ENCODE results near the gene CFAP47. TPM values are rescaled to one million over a fixed set of nuclear protein-coding genes. Genes with fewer than 3 reads are reported as not detected.

CFAP47 gene
- total and polyA plus RNA-seq, 2 of the 8 experiments (the other 6 are each of a cell fraction or from before 2014, with no cell fraction given): 0.04 TPM; not detected in 1

GRCh38 chrX:36407836-36408235 is 488.3 kb downstream of the CFAP47 start:
- Histone ChIP-seq H3K4me2 (ENCODE audit: insufficient read depth in 1 of 2, low read depth in 2 of 2, low read length in 2 of 2) (no peak overlapping the region), H4K91ac (replicated peaks; ENCODE audit: insufficient read length, low read length) (no peak overlapping the region), H2BK5ac (ENCODE audit: low read depth, low read length) (no peak overlapping the region), H4K20me1 (replicated peaks in 1 of 2; ENCODE audit: control insufficient read depth in 1 of 2, insufficient read depth in 2 of 2, low read length in 2 of 2) (no peaks in the 10 kb centered on the region), H3K9ac (replicated peaks in 1 of 4; ENCODE audit: extremely low read depth in 1 of 4, low read depth in 3 of 4, low read length in 3 of 4) (no peak overlapping the region), H4K5ac (ENCODE audit: insufficient read length, low read depth, low read length) (no peak overlapping the region), H3K9me3 (ENCODE audit: insufficient read depth in 2 of 2, low read depth in 1 of 2, low read length in 1 of 2) (no peaks in the 10 kb centered on the region), H3K4me3 (ENCODE audit: extremely low read depth in 1 of 4, insufficient read depth in 2 of 4, low read depth in 3 of 4, low read length in 4 of 4) (no peak overlapping the region), H3K23me2 (ENCODE audit: low read depth, low read length) (no peaks in the 10 kb centered on the region), H2BK15ac (ENCODE audit: low read length) (no peak overlapping the region), H2BK12ac (ENCODE audit: low read depth, low read length) (no peak overlapping the region), H3K14ac (ENCODE audit: insufficient read length) (no peak overlapping the region), H3K56ac (replicated peaks; ENCODE audit: insufficient read length, low read depth, low read length) (no peak overlapping the region), H3K79me1 (ENCODE audit: low read depth, low read length) (no peaks in the 10 kb centered on the region), H3K36me3 (ENCODE audit: control insufficient read depth in 2 of 4, insufficient read depth in 4 of 4, low read length in 3 of 4) (no peaks in the 10 kb centered on the region), H3K79me2 (ENCODE audit: control insufficient read depth in 1 of 2, insufficient read depth in 2 of 2, low read length in 2 of 2) (no peaks in the 10 kb centered on the region), H3K27me3 (replicated peaks in 1 of 4; ENCODE audit: control insufficient read depth in 3 of 4, extremely low read depth in 1 of 4, insufficient read depth in 3 of 4, low read length in 3 of 4) (no peaks in the 10 kb centered on the region), H2BK20ac (ENCODE audit: low read length) (no peak overlapping the region), H3K4me1 (replicated peaks in 1 of 4; ENCODE audit: control insufficient read depth in 3 of 4, insufficient read depth in 4 of 4, low read length in 3 of 4) (no peaks in the 10 kb centered on the region), H3K23ac (ENCODE audit: insufficient read length) (no peak overlapping the region), H3K4ac (replicated peaks; ENCODE audit: insufficient read length, low read depth, low read length) (no peak overlapping the region), H3K27ac (ENCODE audit: low read depth, low read length) (no peak overlapping the region), H3K18ac (ENCODE audit: extremely low read depth, low read length) (no peak overlapping the region), H2AFZ (ENCODE audit: low read length) (no peak overlapping the region), H4K8ac (ENCODE audit: extremely low read depth, insufficient read depth, low read length) (no peak overlapping the region), H2BK120ac (replicated peaks; ENCODE audit: low read depth, low read length) (no peak overlapping the region), H2AK5ac (ENCODE audit: low read depth, low read length) (no peak overlapping the region)
- DNase-seq (ENCODE audit: low read depth in 1 of 2, low spot score in 2 of 2) (no peak), FAIRE-seq (no peak)
- CTCF ChIA-PET (ENCODE audit: partially characterized antibody): no interaction called here
- POLR2A ChIA-PET (ENCODE audit: partially characterized antibody): no interaction called here
- WGBS, 2 experiments (ENCODE audit: extremely low coverage in 1 of 2, insufficient coverage in 1 of 2, insufficient read length in 1 of 2, insufficient replicate concordance in 2 of 2, low coverage in 1 of 2, low lambda C conversion rate in 2 of 2, missing lambda C conversion rate in 1 of 2): 94% methylated on average over 8 of the region's 8 CpGs; no CpG with 5 or more reads in 1 of the 2 experiments
- no peak for TF ChIP-seq CHD1 (IDR thresholded peaks at IDR 0.05; ENCODE audit: low read depth, low read length)
- TF ChIP-seq SP2 (IDR thresholded peaks at IDR 0.05; ENCODE audit: low read length): no peak
- TF ChIP-seq POLR2A (IDR thresholded peaks at IDR 0.05; ENCODE audit: control extremely low read depth in 1 of 2, low read depth in 2 of 2, low read length in 2 of 2): no peak
- TF ChIP-seq CTCF (IDR thresholded peaks at IDR 0.05; ENCODE audit: control extremely low read depth in 1 of 3, insufficient read depth in 1 of 3, low read depth in 1 of 3, low read length in 3 of 3): no peak
- TF ChIP-seq CEBPB (IDR thresholded peaks at IDR 0.05; ENCODE audit: low read depth, low read length): no peak
- TF ChIP-seq BCL11A (IDR thresholded peaks at IDR 0.05; ENCODE audit: low read depth in 2 of 2, low read length in 2 of 2): no peak
- TF ChIP-seq PHF8 (conservative IDR thresholded peaks at IDR 0.05; ENCODE audit: low read depth, low read length): no peak

Measured in H1 (cell line).